ENCODE results near the gene PSMA2.
"Not testable (repeated sequence)": the region's sequence is repeated elsewhere in the genome, so short reads cannot be mapped to it uniquely, and the experiment has no call there.

The PSMA2 gene

DNA sequence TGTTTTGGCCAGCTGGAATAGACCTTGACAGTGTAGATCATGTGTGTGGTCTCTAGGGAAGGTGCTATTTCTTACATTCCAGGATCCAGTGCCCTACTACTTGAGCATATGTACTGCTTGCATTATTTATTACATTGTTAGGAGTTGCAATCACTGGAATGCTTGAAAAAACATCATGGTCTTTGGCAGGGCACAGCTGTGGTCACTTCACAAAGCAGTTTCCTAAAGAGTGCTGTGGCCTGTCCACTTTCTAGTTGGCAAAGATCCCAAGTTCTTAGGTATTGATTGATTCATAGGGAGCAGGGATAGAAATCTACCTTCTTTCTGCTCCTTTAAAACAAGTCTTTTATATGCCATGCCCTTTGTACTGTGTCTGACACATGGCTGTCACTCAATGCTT is 24.7 kb downstream of the PSMA2 start:
- no peak for DNase-seq (ENCODE audit: low spot score)

DNA sequence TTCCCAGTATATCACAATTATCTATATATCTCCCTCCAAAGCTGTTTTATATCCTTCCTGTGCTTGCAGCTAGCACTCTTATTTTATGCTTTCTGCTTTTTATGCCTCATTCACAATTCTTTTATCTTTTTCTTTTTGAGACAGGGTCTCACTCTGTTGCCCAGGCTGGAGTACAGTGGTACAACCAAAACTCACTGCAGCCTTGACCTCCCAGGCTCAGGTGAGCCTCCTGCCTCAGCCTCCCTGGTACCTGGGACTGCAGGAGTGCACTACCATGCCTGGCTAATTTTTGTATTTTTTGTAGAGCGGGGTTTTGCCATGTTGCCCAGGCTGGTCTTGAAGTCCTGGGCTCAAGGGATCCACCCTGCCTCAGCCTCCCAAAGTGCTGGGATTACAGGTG is 25.8 kb downstream of the PSMA2 start:
- no peak for DNase-seq (ENCODE audit: low spot score)

- DNase-seq (ENCODE audit: low spot score): no peak
Observed at GRCh38 chr7:42902331-42902730, 29.6 kb downstream of the PSMA2 start.

DNA sequence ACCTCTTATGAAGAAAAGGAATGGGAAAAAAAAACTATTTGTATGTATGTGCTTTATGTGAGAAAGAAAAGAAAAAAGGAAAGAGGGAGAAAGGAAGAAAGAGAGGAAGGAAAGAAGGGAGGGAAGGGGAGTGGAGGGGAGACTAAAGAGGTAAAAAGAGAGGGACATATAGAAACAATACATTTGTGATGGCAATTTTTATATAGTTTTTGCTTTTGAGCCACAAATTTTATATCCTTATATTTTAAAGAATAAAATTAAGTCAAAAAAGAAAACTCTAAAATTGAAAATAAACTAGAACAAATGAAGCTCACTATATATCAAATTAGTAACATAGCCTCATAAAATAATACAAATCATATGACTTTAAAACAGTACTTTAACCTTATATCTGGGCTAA is 31.1 kb downstream of the PSMA2 start:
- no peak for DNase-seq (ENCODE audit: low spot score)

DNA sequence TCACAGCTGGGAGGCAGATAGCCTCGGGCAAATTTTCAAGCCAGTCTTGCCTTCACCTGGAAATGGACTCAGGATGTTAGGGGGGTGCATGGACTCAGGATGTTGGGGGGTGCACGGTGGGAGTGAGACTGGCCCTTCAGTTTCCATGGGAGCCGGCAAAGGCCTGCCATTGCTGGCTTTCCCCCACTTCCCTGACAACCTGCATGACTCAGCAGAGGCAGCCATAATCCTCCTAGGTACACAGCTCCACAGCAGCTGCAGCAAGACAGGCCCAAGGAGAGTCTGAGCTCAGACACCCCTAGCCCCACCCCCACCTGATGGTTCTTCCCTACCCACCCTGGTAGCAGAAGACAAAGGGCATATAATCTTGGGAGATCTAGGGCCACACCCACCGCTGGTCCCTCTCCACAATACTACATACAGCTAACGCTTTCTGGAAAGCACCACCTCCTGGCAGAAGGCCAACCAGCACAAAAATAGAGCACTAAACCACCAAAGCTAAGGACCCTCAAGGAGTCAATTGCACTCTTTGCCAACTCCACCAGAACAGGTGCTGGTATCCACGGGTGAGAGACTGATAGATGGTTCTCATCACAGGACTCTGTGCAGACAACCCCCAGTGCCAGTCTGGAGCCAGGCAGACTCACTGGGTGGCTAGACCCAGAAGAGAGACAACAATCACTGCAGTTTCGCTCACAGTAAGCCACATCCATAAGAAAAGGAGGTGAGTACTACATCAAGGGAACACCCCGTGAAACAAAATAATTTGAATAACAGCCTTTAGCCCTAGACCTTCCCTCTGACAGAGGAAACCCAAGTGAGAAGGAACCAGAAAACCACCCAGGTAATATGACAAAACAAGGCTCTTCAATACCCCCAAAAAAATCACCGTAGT is 38.4 kb downstream of the PSMA2 start:
- no peak for DNase-seq (ENCODE audit: low spot score)

- DNase-seq (ENCODE audit: low spot score): no peak
Observed at GRCh38 chr7:42886893-42887505, 45.0 kb downstream of the PSMA2 start.

DNA sequence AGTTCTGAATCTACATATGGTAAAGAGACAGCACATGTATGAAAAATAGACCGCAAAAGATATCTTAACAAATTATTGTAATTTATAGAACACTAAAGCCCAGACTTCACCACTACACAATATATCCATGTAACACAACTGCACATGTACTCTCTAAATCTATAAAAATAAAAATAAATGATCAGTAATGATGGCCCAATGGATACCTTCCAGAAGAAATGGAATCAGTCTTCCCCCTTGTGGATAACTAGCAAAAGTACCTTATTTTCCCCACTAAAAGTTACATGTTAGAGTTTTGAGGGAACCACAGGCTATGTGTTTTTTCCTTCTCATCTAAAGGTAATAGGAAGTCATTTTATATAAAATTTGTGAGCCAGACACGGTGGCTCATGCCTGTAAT is 45.8 kb downstream of the PSMA2 start:
- DNase-seq (ENCODE audit: low spot score): no peak

GRCh38 chr7:42885183-42885582 is 46.8 kb downstream of the PSMA2 start:
- not testable (repeated sequence) for DNase-seq (ENCODE audit: low spot score)

DNA sequence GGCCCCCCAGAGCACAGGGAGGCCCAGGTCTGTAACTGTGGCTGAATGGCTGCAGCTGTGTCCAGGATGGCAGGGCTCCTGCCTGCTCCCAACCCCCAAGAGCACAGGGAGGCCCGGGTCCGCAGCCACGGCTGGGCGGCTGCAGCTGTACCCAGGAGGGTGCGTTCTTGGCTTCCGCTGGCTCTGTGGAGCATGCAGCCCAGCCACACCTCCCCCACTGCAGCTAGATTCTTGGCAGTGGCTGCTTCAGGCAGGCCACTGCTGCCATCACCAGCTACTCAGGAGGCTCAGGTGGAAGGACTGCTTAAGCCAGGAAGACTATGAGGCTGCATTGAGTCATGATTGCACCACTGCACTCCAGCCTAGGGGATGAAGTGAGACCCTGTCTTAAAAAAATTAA is 48.0 kb downstream of the PSMA2 start:
- DNase-seq (ENCODE audit: low spot score): no peak

- DNase-seq (ENCODE audit: low spot score): no peak
Observed at GRCh38 chr7:42880392-42880791, 51.6 kb downstream of the PSMA2 start.

- no peak for DNase-seq (ENCODE audit: low spot score)
Observed at GRCh38 chr7:42878303-42878702, 53.7 kb downstream of the PSMA2 start.

GRCh38 chr7:42877862-42878261 is 54.1 kb downstream of the PSMA2 start:
- no peak for DNase-seq (ENCODE audit: low spot score)

- DNase-seq (ENCODE audit: low spot score): peak; percentile 58
Observed at GRCh38 chr7:42876182-42877068, 55.5 kb downstream of the PSMA2 start.

- DNase-seq (ENCODE audit: low spot score): peak; percentile 78
Observed at GRCh38 chr7:42869131-42870020, 62.6 kb downstream of the PSMA2 start.

GRCh38 chr7:42868480-42868879 is 63.5 kb downstream of the PSMA2 start:
- no peak for DNase-seq (ENCODE audit: low spot score)
